H1 (cell line): ENCODE data around the gene TLE3.

Experiments used
- BACH1 ChIP-seq: IDR thresholded peaks from 2 replicates; pipeline ENCODE4 v1.6.1; 2012; ENCODE audit warnings: low read length, improper control_type of control experiment
- CEBPB ChIP-seq: IDR thresholded peaks from 2 replicates; pipeline ENCODE4 v1.6.1; 2012; ENCODE audit warnings: low read depth, low read length
- CREB1 ChIP-seq: IDR thresholded peaks from 2 replicates; pipeline ENCODE4 v1.6.1; 2012; ENCODE audit warnings: inconsistent platforms
- CTCF ChIP-seq, 3 experiments: IDR thresholded peaks; 1 replicate in 2 of 3; 2 replicates in 1 of 3; pipeline versions ENCODE4 v1.5.1 to v1.6.1; 2011; ENCODE audit warnings: low read length in 3 of 3, mild to moderate bottlenecking in 3 of 3, inconsistent platforms in 2 of 3, low read depth in 1 of 3, moderate library complexity in 1 of 3; ENCODE audit not compliant: insufficient read depth in 1 of 3; ENCODE audit errors: control extremely low read depth in 1 of 3
- EGR1 ChIP-seq: IDR thresholded peaks from 2 replicates; pipeline ENCODE4 v1.6.1; 2011; ENCODE audit warnings: low read depth, low read length, borderline replicate concordance
- EP300 ChIP-seq, 2 experiments: IDR thresholded peaks; 1 replicate in 1 of 2; 2 replicates in 1 of 2; pipeline ENCODE4 v1.6.1; 2011 to 2012; ENCODE audit warnings: low read depth in 2 of 2, low read length in 2 of 2, mild to moderate bottlenecking in 2 of 2, borderline replicate concordance in 1 of 2, inconsistent platforms in 1 of 2, moderate library complexity in 1 of 2
- POLR2A ChIP-seq, 2 experiments: IDR thresholded peaks; 1 replicate in 1 of 2; 2 replicates in 1 of 2; pipeline ENCODE4 v1.6.1; 2011; ENCODE audit warnings: low read depth in 2 of 2, low read length in 2 of 2, mild to moderate bottlenecking in 2 of 2; ENCODE audit errors: control extremely low read depth in 1 of 2
- POLR2AphosphoS5 ChIP-seq: IDR thresholded peaks from 2 replicates; pipeline ENCODE4 v1.6.1; 2011; ENCODE audit warnings: low read depth, low read length
- SUZ12 ChIP-seq: fragments of 200-600 bp; sonication (generic); IDR thresholded peaks from 2 replicates; pipeline ENCODE4 v1.6.1; 2012; ENCODE audit warnings: mild to moderate bottlenecking, inconsistent platforms, low read length, moderate library complexity, mixed read lengths
- TAF1 ChIP-seq: IDR thresholded peaks from 2 replicates; pipeline ENCODE4 v1.6.1; 2011; ENCODE audit warnings: mild to moderate bottlenecking, low read depth, low read length
- YY1 ChIP-seq: IDR thresholded peaks from 2 replicates; pipeline ENCODE4 v1.6.1; 2011; ENCODE audit warnings: low read depth, mild to moderate bottlenecking, low read length

DNA sequence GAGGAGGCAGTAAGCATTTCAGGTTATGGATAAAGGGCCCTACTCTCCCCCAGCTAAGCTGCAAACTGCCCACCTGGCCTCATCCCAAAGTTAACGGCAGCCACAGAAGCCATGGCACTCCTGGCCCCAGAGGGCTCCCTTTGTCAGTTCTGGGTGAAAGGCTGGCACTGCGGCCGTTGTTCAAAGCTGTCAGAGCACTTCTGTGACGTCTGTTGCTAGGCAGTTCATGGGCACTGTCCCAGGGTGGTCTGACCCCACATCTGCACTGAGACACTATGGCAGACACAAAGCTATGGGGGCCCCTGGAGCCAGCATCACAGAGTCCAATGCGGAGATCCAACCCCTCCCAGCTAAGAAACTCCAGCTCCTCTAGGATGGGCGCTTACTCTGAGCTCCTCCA, 30.0 kb downstream of the TLE3 start:
- no peak for TF ChIP-seq POLR2A (IDR thresholded peaks at IDR 0.05; ENCODE audit: control extremely low read depth in 1 of 2, low read depth in 2 of 2, low read length in 2 of 2)
- no peak for TF ChIP-seq BACH1
- no peak for TF ChIP-seq CTCF (IDR thresholded peaks at IDR 0.05; ENCODE audit: control extremely low read depth in 1 of 3, insufficient read depth in 1 of 3, low read depth in 1 of 3, low read length in 3 of 3)
- no peak for TF ChIP-seq CEBPB
- TF ChIP-seq CREB1, result no peak
- no peak for TF ChIP-seq EP300 (IDR thresholded peaks at IDR 0.05; ENCODE audit: borderline replicate concordance in 1 of 2, low read depth in 2 of 2, low read length in 2 of 2)
- TF ChIP-seq EGR1, result no peak
- no peak for TF ChIP-seq YY1
- TF ChIP-seq POLR2AphosphoS5, result no peak
- TF ChIP-seq TAF1, result no peak
- TF ChIP-seq SUZ12, result no peak
